Pancreas (tissue), 10 donors: Measurements from ENCODE around the gene SFMBT2. TPM values are rescaled to one million over a fixed set of nuclear protein-coding genes. Genes with fewer than 3 reads are reported as not detected.

ENCODE experiments used
- ATAC-seq, 4 donors: fragments of 200-7000 bp; cut with Tn5 transposase; one replicate each; pipeline versions ENCODE4 v1.8.0 to v1.9.1; 2020; ENCODE audit warnings: mild to moderate bottlenecking in 4 of 4, moderate library complexity in 4 of 4
- DNase-seq, 6 donors: peaks; one replicate each; pipeline ENCODE4 v3.0.0-alpha.2; 2020
- FAIRE-seq: peaks from 2 replicates; lab custom pipeline; 2012; peaks lifted over from hg19 to GRCh38; lab: Jason Lieb, UNC
- H3K27ac ChIP-seq, 4 donors: fragments of 200-600 bp; sonication (generic); 1 replicate in 3 of 4; 2 replicates in 1 of 4; pipeline versions ENCODE4 v1.5.0 to v1.8.0; 2020
- H3K27me3 ChIP-seq, 4 donors: fragments of 200-600 bp; one replicate each; pipeline ENCODE4 v1.8.0; 2021
- H3K36me3 ChIP-seq, 3 donors: fragments of 200-600 bp; sonication (generic) in 1 of 3; one replicate each; pipeline versions ENCODE4 v1.5.0 to v1.8.0; 2020 to 2021
- H3K4me1 ChIP-seq, 3 donors: fragments of 200-600 bp; one replicate each; pipeline ENCODE4 v1.8.0; 2021
- H3K4me3 ChIP-seq, 4 donors: fragments of 200-600 bp; sonication (generic) in 2 of 4; one replicate each; pipeline versions ENCODE4 v1.5.0 to v1.8.0; 2020 to 2021
- H3K9me3 ChIP-seq, 4 donors: fragments of 200-600 bp; one replicate each; pipeline ENCODE4 v1.8.0; 2021
- WGBS, 2 donors: extraction: QIAGEN DNeasy Blood & Tissue Kit; methylation state at CpG; one replicate each; pipeline ENCODE4 v1.1.7; 2013; 5-methylcytosine and 5-hydroxymethylcytosine counted together
- intact Hi-C, 3 donors: fragments of 100-400 bp; cut with DNase I; formaldehyde crosslinking; loops; one replicate each; pipeline versions ENCODE4 v1.11.1 to v1.14.2; 2022
- polyA plus RNA-seq, 2 donors: library from polyadenylated mRNA; stranded (reverse); fragments of 200-250 nt; gene quantifications; one replicate each; pipeline ENCODE4 v1.2.3, GENCODE V29; 2013
- total RNA-seq, 6 donors: library from RNA; stranded (reverse); fragmentation: NEBNext Ultra II Directional in 4 of 6; extraction: Animal tissue kit (Norgen Biotek cat#: 25700) in 4 of 6; gene quantifications; one replicate each; pipeline versions ENCODE4 v1.2.1 to v1.2.4, GENCODE V29; 2021 to 2023
- TF ChIP-seq, protein P1 (sequence below), 4 donors: fragments of 200-600 bp; sonication (generic) in 3 of 4; IDR thresholded peaks; one replicate each; pipeline versions ENCODE4 v1.5.0 to v1.8.0; 2021; ENCODE audit warnings: antibody characterized with exemption in 4 of 4
- donor health status: healthy with polysubstance abuse.
- donor health status: DM: no; HTN: no; CAD: no; lungs with moderate emphysema.
- donor health status: DM: no; HTN: no; CAD: no.
- donor health status: control.
- donor health status: control.
- donor health status: Bipolar disorder and iron deficiency.
- donor health status: DM: yes; HTN: yes; CAD: no.
- donor health status: DM: no; HTN: no; CAD: no.
- donor health status: DM: no; HTN: no; CAD: no.
- donor health status: DM: yes; HTN: yes; CAD: no.

Gene SFMBT2
- total and polyA plus RNA-seq, 8 donors = 0.65 to 9.4 (median 1.9) TPM

DNA sequence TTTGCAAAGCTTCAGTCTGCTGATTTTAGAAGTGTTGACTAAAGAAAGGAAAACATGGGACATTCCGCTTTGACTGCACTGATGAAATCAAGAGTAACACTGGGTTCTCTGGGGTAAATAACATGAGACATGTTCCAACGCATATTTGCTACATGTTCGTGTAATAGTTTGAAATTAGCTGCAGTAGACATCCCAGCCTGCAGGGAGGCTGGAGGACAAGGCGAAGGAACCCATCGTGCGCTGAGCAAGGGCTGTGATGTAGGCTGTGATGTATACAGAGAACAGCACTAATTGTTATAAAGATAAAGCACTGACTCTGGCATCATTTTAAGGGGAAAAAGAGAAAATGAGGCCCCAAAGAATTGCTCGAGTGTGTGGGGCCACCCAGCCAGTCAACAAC lies 40.3 kb downstream of the SFMBT2 start:
- Histone ChIP-seq H3K27me3 (no peaks in the 10 kb centered on the region), H3K9me3 (no peaks in the 10 kb centered on the region), H3K4me3 (no peak overlapping the region), H3K4me1 (no peaks in the 10 kb centered on the region), H3K36me3 (no peaks in the 10 kb centered on the region), H3K27ac (no peak overlapping the region)
- FAIRE-seq = no peak
- no peak for DNase-seq
- no peak for ATAC-seq
- TF ChIP-seq, protein P1, sequence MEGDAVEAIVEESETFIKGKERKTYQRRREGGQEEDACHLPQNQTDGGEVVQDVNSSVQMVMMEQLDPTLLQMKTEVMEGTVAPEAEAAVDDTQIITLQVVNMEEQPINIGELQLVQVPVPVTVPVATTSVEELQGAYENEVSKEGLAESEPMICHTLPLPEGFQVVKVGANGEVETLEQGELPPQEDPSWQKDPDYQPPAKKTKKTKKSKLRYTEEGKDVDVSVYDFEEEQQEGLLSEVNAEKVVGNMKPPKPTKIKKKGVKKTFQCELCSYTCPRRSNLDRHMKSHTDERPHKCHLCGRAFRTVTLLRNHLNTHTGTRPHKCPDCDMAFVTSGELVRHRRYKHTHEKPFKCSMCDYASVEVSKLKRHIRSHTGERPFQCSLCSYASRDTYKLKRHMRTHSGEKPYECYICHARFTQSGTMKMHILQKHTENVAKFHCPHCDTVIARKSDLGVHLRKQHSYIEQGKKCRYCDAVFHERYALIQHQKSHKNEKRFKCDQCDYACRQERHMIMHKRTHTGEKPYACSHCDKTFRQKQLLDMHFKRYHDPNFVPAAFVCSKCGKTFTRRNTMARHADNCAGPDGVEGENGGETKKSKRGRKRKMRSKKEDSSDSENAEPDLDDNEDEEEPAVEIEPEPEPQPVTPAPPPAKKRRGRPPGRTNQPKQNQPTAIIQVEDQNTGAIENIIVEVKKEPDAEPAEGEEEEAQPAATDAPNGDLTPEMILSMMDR (IDR thresholded peaks at IDR 0.05) = no peak
- 81 to 94% methylated on average over 7 of the region's 7 CpGs for WGBS, 2 donors
- intact Hi-C loops = no loop called here

DNA sequence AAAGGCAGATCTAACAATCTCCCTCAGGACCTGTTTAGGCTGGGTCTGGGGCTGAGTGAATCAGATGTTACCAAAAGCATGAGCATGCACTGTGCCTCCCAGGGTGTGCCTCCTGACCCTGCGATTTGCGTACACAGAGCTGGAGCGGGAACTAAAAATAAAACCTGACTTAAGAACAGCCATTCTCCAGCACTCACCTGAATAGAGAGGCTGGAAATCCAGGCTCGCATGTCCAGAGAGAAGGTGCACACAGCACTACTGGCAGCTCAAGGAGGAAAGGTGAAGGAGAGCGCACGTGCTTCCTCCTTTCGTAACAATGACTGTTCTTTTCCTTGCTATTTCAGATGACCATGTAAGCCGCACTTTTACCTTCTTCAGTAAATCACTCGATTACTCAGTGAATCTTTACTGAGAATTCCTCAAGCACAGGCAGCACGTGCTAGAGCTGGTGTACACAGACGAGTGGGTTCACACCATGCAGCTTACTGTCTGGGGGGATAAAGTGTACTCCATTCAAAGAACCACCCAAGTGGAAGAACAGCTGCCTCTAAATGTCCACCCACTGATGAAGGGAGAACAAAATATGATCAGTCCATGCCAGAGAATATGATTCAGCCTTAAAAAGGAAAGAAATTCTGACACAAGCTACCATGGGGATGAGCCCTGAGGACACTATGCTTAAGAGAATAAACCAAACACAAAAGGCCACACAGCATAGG lies 45.6 kb downstream of the SFMBT2 start:
- Histone ChIP-seq H3K27me3 (no peaks in the 10 kb centered on the region), H3K4me3 (no peak overlapping the region), H3K27ac (no peak overlapping the region), H3K36me3 (no peaks in the 10 kb centered on the region), H3K9me3 (no peaks in the 10 kb centered on the region), H3K4me1 (no peaks in the 10 kb centered on the region)
- FAIRE-seq (no peak), DNase-seq (no peak), ATAC-seq (no peak)
- TF ChIP-seq, protein P1 (IDR thresholded peaks at IDR 0.05) = no peak
- intact Hi-C loops = no loop called here
- 72 to 86% methylated on average over 11 of the region's 11 CpGs for WGBS, 2 donors

DNA sequence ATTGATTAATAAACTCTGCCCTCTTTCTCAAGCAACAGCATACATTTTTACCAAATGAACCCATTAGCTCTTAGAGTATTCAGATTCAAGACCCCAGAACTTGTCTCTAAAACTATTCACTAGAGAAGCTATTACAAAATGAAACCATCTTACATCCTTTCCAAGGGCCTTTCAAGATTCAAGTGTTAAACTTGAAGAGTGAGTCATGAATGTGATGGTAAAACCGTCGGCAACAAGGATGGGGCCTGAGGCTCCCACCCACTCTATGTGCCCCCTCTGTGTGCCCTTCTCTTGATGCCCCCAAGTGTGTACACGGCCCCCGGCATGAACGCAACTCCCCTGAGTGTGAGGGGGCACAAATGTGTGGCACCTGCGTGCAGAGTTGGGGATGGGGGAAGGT lies 46.4 kb downstream of the SFMBT2 start:
- no peak for DNase-seq
- H3K27me3 ChIP-seq = no peaks in the 10 kb centered on the region
- H3K4me3 ChIP-seq = no peak overlapping the region
- intact Hi-C loops = no loop called here
- no peak for FAIRE-seq
- 73 to 87% methylated on average over 6 of the region's 6 CpGs for WGBS, 2 donors
- no peaks in the 10 kb centered on the region for H3K4me1 ChIP-seq
- TF ChIP-seq, protein P1 (IDR thresholded peaks at IDR 0.05) = no peak
- no peak for ATAC-seq
- H3K36me3 ChIP-seq = no peaks in the 10 kb centered on the region
- no peaks in the 10 kb centered on the region for H3K9me3 ChIP-seq
- no peak overlapping the region for H3K27ac ChIP-seq

DNA sequence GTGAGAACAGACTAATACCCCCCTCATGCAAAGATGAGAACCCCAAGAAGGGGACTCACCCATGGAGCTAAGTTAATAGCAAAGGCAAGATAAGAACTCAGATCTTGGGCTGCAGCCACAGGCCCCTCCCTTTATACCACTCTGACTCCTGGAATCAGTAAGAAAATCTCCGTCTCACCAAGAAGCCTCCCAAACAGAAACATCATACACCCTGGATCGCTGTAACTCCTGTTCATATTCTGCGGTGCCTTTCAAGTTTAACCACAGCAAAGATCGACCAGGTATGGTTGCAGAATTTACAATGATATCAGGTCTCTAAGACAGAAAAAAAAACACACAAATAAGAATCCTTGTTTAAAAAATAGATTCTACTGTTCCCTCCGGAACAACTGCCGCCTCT lies 47.1 kb downstream of the SFMBT2 start:
- ATAC-seq = no peak
- Histone ChIP-seq H3K4me3 (no peak overlapping the region), H3K36me3 (no peaks in the 10 kb centered on the region)

GRCh38 chr10:7362471-7362870 lies 48.4 kb downstream of the SFMBT2 start:
- DNase-seq (no peak), ATAC-seq (no peak), FAIRE-seq (no peak)
- WGBS, 2 donors = 67 to 87% methylated on average over 3 of the region's 3 CpGs
- intact Hi-C loops = no loop called here
- Histone ChIP-seq H3K4me3 (no peak overlapping the region), H3K9me3 (no peaks in the 10 kb centered on the region), H3K27ac (no peak overlapping the region), H3K27me3 (no peaks in the 10 kb centered on the region), H3K36me3 (no peaks in the 10 kb centered on the region), H3K4me1 (no peaks in the 10 kb centered on the region)
- TF ChIP-seq, protein P1 (IDR thresholded peaks at IDR 0.05) = no peak

More for the DNA sequence above, 47.1 kb downstream of the SFMBT2 start:
- Histone ChIP-seq H3K27me3 (no peaks in the 10 kb centered on the region), H3K27ac (no peak overlapping the region), H3K9me3 (no peaks in the 10 kb centered on the region), H3K4me1 (no peaks in the 10 kb centered on the region)
- TF ChIP-seq, protein P1 (IDR thresholded peaks at IDR 0.05) = no peak
- DNase-seq (no peak), FAIRE-seq (no peak)
- 46 to 71% methylated on average over 6 of the region's 6 CpGs for WGBS, 2 donors
- intact Hi-C loops = no loop called here
